Adrenal gland (tissue), 5 donors: ENCODE data around the gene DLG4.

ENCODE experiments used
- POLR2A ChIP-seq, 2 donors: fragments of 450-650 bp; IDR thresholded peaks; one replicate each; pipeline ENCODE4 v1.6.1; 2017; ENCODE audit warnings: antibody characterized with exemption in 2 of 2, mild to moderate bottlenecking in 2 of 2, moderate library complexity in 1 of 2
- TF ChIP-seq, protein P1 (sequence below), 6 experiments: fragments of 450-650 bp in 4 of 6; fragments of 200-600 bp in 2 of 6; sonication (generic) in 1 of 6; IDR thresholded peaks; 1 replicate in 5 of 6; 2 replicates in 1 of 6; pipeline versions ENCODE4 v1.5.1 to v1.8.0; 2016 to 2021; ENCODE audit warnings: antibody characterized with exemption in 6 of 6, mild to moderate bottlenecking in 2 of 6, moderate library complexity in 1 of 6
- donor health status: DM: no; HTN: no; CAD: no.

- TF ChIP-seq, protein P1, sequence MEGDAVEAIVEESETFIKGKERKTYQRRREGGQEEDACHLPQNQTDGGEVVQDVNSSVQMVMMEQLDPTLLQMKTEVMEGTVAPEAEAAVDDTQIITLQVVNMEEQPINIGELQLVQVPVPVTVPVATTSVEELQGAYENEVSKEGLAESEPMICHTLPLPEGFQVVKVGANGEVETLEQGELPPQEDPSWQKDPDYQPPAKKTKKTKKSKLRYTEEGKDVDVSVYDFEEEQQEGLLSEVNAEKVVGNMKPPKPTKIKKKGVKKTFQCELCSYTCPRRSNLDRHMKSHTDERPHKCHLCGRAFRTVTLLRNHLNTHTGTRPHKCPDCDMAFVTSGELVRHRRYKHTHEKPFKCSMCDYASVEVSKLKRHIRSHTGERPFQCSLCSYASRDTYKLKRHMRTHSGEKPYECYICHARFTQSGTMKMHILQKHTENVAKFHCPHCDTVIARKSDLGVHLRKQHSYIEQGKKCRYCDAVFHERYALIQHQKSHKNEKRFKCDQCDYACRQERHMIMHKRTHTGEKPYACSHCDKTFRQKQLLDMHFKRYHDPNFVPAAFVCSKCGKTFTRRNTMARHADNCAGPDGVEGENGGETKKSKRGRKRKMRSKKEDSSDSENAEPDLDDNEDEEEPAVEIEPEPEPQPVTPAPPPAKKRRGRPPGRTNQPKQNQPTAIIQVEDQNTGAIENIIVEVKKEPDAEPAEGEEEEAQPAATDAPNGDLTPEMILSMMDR (IDR thresholded peaks at IDR 0.05) = no peak
- TF ChIP-seq POLR2A (IDR thresholded peaks at IDR 0.05) = no peak
These were observed 75.4 kb downstream of the DLG4 start for GRCh38 chr17:7144213-7144612.
